Upper lobe of left lung (tissue), 6 donors: ENCODE measurements around the gene CACNA2D4. TPM values are rescaled to one million over a fixed set of nuclear protein-coding genes. Genes with fewer than 3 reads are reported as not detected.

Experiments
- ATAC-seq, 2 donors: fragments of 200-7000 bp; cut with Tn5 transposase; one replicate each; pipeline ENCODE4 v1.9.1; 2022; ENCODE audit warnings: mild to moderate bottlenecking in 2 of 2, moderate library complexity in 2 of 2; ENCODE audit not compliant: low FRiP score in 2 of 2
- DNase-seq, 2 donors: peaks; one replicate each; pipeline ENCODE4 v3.0.0-alpha.2; 2019 to 2020
- H3K27ac ChIP-seq, 4 donors: fragments of 200-600 bp; sonication (generic); one replicate each; pipeline ENCODE4 v1.5.1; 2016 to 2019
- H3K27me3 ChIP-seq, 4 donors: fragments of 200-600 bp; sonication (generic); one replicate each; pipeline ENCODE4 v1.5.1; 2017 to 2019
- H3K36me3 ChIP-seq, 4 donors: fragments of 200-600 bp; sonication (generic); one replicate each; pipeline ENCODE4 v1.5.1; 2016 to 2019
- H3K4me1 ChIP-seq, 4 donors: fragments of 200-600 bp; sonication (generic); one replicate each; pipeline ENCODE4 v1.5.1; 2018 to 2019
- H3K4me3 ChIP-seq, 4 donors: fragments of 200-600 bp; sonication (generic); one replicate each; pipeline ENCODE4 v1.5.1; 2017 to 2019; ENCODE audit warnings: mild to moderate bottlenecking in 2 of 4, moderate library complexity in 1 of 4
- H3K9me3 ChIP-seq, 4 donors: fragments of 200-600 bp; sonication (generic); one replicate each; pipeline ENCODE4 v1.5.1; 2018 to 2019
- EP300 ChIP-seq, 4 donors: sonication (generic); formaldehyde crosslinking; IDR thresholded peaks; one replicate each; pipeline ENCODE4 v1.5.1; 2017; ENCODE audit warnings: antibody characterized with exemption in 4 of 4, control low read depth in 2 of 4
- POLR2A ChIP-seq, 4 donors: fragments of 450-650 bp; IDR thresholded peaks; one replicate each; pipeline ENCODE4 v1.5.1; 2016 to 2017; ENCODE audit warnings: antibody characterized with exemption in 4 of 4, mild to moderate bottlenecking in 2 of 4
- POLR2AphosphoS5 ChIP-seq, 2 donors: sonication (generic); formaldehyde crosslinking; IDR thresholded peaks; one replicate each; pipeline ENCODE4 v1.5.1; 2017; ENCODE audit warnings: antibody characterized with exemption in 2 of 2
- WGBS, 2 donors: methylation state at CpG; one replicate each; pipeline ENCODE4 v1.1.5; 2017 to 2018; 5-methylcytosine and 5-hydroxymethylcytosine counted together
- total RNA-seq, 6 donors: library from RNA; depleted of rRNA in 4 of 6; stranded (reverse); fragments of >200 nt in 4 of 6; gene quantifications; one replicate each; pipeline versions ENCODE4 v1.1.0 to v1.2.1, GENCODE V29; 2016 to 2021
- TF ChIP-seq, protein P1 (sequence below), 6 experiments: fragments of 450-650 bp in 4 of 6; fragments of 200-600 bp in 2 of 6; sonication (generic) in 2 of 6; IDR thresholded peaks; one replicate each; pipeline ENCODE4 v1.5.1; 2016 to 2019; ENCODE audit warnings: antibody characterized with exemption in 6 of 6
- donor health status: DM: no; HTN: no; CAD: no; lungs with moderate emphysema.
- donor health status: DM: no; HTN: yes; CAD: no; lungs with severe emphysema.

CACNA2D4 gene
- total RNA-seq, 6 donors from 2014 or later: 3.3 to 8.4 (median 7.0) TPM

DNA sequence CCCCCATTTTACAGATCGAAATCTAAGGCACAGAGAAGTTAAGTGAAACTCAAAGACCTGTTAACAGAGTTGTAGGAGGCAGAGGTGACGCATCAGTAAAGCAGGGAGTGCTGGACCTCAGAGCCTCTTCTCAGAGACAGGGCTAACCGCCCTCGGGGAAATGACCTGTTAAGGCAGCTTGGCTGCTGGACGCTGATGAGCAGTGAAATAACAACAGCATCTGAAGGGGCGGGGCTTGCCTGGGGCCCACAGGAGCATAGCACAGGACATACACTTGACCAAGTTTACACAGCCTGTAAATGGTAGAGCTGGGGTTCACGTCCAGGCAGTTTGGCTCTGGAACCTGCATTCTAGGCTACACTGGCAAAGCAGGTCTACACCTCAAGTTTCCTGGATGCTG lies 58.8 kb downstream of the CACNA2D4 start:
- ATAC-seq: no peak
- no peak for DNase-seq
- H3K9me3 ChIP-seq: peaks cover 0 to 12% (median 6%) of the 10 kb centered on the region in 4 donors
- H3K4me1 ChIP-seq: no peaks in the 10 kb centered on the region
- no peak overlapping the region for H3K4me3 ChIP-seq
- no peak for TF ChIP-seq POLR2A (IDR thresholded peaks at IDR 0.05)
- H3K27me3 ChIP-seq: no peaks in the 10 kb centered on the region
- WGBS, 2 donors: 66 to 70% methylated on average over 7 of the region's 7 CpGs
- no peak overlapping the region for H3K27ac ChIP-seq
- no peaks in the 10 kb centered on the region for H3K36me3 ChIP-seq

DNA sequence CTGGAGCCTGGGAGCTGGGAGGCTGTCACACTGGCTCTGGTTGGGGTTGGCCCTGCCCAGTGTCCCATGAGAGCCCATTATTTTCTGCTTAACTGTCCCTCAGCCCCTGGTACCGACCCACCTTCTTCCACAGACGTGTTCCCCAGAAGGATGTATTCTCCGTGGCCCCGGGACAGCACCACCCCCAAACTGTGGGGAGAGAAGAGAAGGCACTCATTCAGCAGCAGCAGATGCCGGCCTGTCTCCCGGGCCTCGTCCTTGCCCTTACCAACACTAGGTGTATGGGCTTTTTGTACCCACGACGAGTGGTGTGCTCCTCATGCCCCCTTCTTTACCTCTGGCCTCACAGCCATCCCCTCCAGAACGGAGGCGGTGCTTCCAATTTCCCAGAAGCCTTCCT lies 60.0 kb downstream of the CACNA2D4 start:
- 85 to 86% methylated on average over 11 of the region's 11 CpGs for WGBS, 2 donors
- H3K4me1 ChIP-seq: no peaks in the 10 kb centered on the region
- no peaks in the 10 kb centered on the region for H3K27me3 ChIP-seq
- ATAC-seq (no peak), DNase-seq (peak in 1 of 2 donors; percentile 13)
- H3K27ac ChIP-seq: no peak overlapping the region
- H3K9me3 ChIP-seq: peaks cover 0 to 12% (median 6%) of the 10 kb centered on the region in 4 donors
- no peaks in the 10 kb centered on the region for H3K36me3 ChIP-seq
- TF ChIP-seq POLR2AphosphoS5 (IDR thresholded peaks at IDR 0.05): no peak
- TF ChIP-seq, protein P1, sequence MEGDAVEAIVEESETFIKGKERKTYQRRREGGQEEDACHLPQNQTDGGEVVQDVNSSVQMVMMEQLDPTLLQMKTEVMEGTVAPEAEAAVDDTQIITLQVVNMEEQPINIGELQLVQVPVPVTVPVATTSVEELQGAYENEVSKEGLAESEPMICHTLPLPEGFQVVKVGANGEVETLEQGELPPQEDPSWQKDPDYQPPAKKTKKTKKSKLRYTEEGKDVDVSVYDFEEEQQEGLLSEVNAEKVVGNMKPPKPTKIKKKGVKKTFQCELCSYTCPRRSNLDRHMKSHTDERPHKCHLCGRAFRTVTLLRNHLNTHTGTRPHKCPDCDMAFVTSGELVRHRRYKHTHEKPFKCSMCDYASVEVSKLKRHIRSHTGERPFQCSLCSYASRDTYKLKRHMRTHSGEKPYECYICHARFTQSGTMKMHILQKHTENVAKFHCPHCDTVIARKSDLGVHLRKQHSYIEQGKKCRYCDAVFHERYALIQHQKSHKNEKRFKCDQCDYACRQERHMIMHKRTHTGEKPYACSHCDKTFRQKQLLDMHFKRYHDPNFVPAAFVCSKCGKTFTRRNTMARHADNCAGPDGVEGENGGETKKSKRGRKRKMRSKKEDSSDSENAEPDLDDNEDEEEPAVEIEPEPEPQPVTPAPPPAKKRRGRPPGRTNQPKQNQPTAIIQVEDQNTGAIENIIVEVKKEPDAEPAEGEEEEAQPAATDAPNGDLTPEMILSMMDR (IDR thresholded peaks at IDR 0.05): no peak
- TF ChIP-seq POLR2A (IDR thresholded peaks at IDR 0.05): no peak
- no peak for TF ChIP-seq EP300 (IDR thresholded peaks at IDR 0.05)
- no peak overlapping the region for H3K4me3 ChIP-seq

DNA sequence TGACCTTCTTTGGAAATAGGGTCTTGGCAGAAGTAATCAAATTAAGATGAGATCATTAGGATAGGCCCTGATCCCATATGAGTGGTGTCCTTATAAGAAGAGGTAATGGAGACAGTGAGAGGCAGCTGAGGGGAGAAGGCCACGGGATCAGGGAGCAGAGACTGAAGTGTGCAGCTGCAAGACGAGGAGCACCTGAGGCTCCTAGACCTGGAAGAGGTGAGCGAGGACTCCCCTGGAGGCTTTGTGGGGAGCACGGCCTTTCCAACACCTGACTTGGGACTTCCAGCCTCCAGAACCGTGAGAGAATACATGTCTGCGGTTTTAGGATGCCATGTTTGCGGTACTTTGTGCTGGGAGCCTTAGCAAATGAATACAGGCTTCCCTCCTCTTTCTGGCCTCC lies 60.6 kb downstream of the CACNA2D4 start:
- no peak overlapping the region for H3K27ac ChIP-seq
- H3K27me3 ChIP-seq: no peaks in the 10 kb centered on the region
- H3K9me3 ChIP-seq: peaks cover 0 to 12% (median 6%) of the 10 kb centered on the region in 4 donors
- no peaks in the 10 kb centered on the region for H3K4me1 ChIP-seq
- 84 to 92% methylated on average over 7 of the region's 7 CpGs for WGBS, 2 donors
- DNase-seq (peak in 1 of 2 donors; percentile 1), ATAC-seq (no peak)
- TF ChIP-seq, protein P1 (IDR thresholded peaks at IDR 0.05): no peak
- TF ChIP-seq POLR2A (IDR thresholded peaks at IDR 0.05) (no peak), POLR2AphosphoS5 (IDR thresholded peaks at IDR 0.05) (no peak), EP300 (IDR thresholded peaks at IDR 0.05) (no peak)
- H3K36me3 ChIP-seq: no peaks in the 10 kb centered on the region
- no peak overlapping the region for H3K4me3 ChIP-seq

DNA sequence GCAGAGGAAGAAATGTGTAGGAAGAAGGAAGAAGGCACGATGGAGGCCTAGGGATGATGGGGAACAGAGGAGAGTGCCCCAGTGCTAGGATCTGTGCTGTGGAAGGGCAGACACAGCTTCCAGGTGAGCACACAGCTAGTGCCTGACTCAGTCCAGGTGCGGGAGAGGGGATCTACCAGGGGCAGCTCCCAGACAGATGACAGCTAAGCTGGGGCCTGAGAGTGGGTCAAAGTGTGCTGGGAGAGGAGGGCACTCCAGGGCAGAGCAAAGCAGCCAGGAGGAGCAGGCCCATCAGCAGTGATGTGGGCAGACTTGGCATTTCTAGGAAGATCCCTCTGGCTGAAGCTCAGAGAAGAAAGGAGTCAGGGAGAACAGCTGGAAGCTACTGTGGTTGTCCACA lies 61.4 kb downstream of the CACNA2D4 start:
- no peak for TF ChIP-seq POLR2AphosphoS5 (IDR thresholded peaks at IDR 0.05)
- TF ChIP-seq POLR2A (IDR thresholded peaks at IDR 0.05): no peak
- TF ChIP-seq, protein P1 (IDR thresholded peaks at IDR 0.05): no peak
- TF ChIP-seq EP300 (IDR thresholded peaks at IDR 0.05): no peak
- Histone ChIP-seq H3K27ac (no peak overlapping the region), H3K36me3 (no peaks in the 10 kb centered on the region), H3K9me3 (peaks cover 0 to 12% (median 6%) of the 10 kb centered on the region in 4 donors), H3K27me3 (no peaks in the 10 kb centered on the region), H3K4me1 (no peaks in the 10 kb centered on the region), H3K4me3 (no peak overlapping the region)
- ATAC-seq (no peak), DNase-seq (no peak)
- WGBS, 2 donors: 58 to 60% methylated on average over 2 of the region's 2 CpGs

DNA sequence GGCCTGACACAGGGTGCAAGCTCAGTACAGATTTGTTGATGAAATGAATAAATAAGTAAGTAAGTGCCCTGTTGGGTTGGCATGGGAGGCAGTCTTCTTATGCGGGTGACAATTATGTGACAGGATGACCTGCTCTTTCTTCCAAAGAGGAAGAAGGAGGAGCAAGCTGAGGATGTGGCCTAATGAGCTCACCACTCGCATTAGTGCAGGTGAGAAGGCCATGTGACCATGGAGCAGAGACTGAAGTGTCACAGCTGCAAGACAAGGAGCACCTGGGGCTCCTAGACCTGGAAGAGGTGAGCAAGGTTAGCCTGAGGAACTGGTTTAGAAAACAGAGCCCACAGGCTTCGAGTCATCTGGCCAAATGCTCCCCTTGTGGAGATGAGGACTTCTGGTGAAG lies 63.2 kb downstream of the CACNA2D4 start:
- Histone ChIP-seq H3K36me3 (no peaks in the 10 kb centered on the region), H3K9me3 (peaks cover 0 to 12% (median 6%) of the 10 kb centered on the region in 4 donors), H3K4me3 (no peak overlapping the region), H3K27ac (no peak overlapping the region), H3K27me3 (no peaks in the 10 kb centered on the region), H3K4me1 (no peaks in the 10 kb centered on the region)
- 27 to 55% methylated on average over 1 to 3 of the region's 3 CpGs for WGBS, 2 donors
- ATAC-seq (no peak), DNase-seq (no peak)
- TF ChIP-seq POLR2AphosphoS5 (IDR thresholded peaks at IDR 0.05): no peak
- TF ChIP-seq EP300 (IDR thresholded peaks at IDR 0.05): no peak
- TF ChIP-seq POLR2A (IDR thresholded peaks at IDR 0.05): no peak
- TF ChIP-seq, protein P1 (IDR thresholded peaks at IDR 0.05): no peak
